Hippocampal formation (tissue), 2 donors: ENCODE data around the gene FRMD4B.
A peak's percentile ranks its signal among the peaks of the same experiment; 100 is the strongest.

Source experiments
- DNase-seq, 2 donors: peaks; one replicate each; lab custom pipeline; 2025; lab: John Stamatoyannopoulos, UW

The FRMD4B gene

GRCh38 chr3:69203631-69204314 is 182.1 kb downstream of the FRMD4B start:
- peak in 1 of 2 donors; percentile 36 for DNase-seq

GRCh38 chr3:69201658-69202057 is 184.2 kb downstream of the FRMD4B start:
- no peak for DNase-seq

GRCh38 chr3:69200384-69201068 is 185.4 kb downstream of the FRMD4B start:
- no peak for DNase-seq

- no peak for DNase-seq
Measured at GRCh38 chr3:69199942-69200341, 185.9 kb downstream of the FRMD4B start.

GRCh38 chr3:69197922-69198530 is 187.9 kb downstream of the FRMD4B start:
- DNase-seq = no peak

- DNase-seq = no peak
Measured at GRCh38 chr3:69197455-69197854, 188.4 kb downstream of the FRMD4B start.

GRCh38 chr3:69196876-69197275 is 189.0 kb downstream of the FRMD4B start:
- no peak for DNase-seq

GRCh38 chr3:69194431-69195165 is 191.3 kb downstream of the FRMD4B start:
- no peak for DNase-seq

- no peak for DNase-seq
Measured at GRCh38 chr3:69193749-69194148, 192.1 kb downstream of the FRMD4B start.

GRCh38 chr3:69191516-69191915 is 194.4 kb downstream of the FRMD4B start:
- no peak for DNase-seq

- no peak for DNase-seq
Measured at GRCh38 chr3:69189487-69189886, 196.4 kb downstream of the FRMD4B start.

GRCh38 chr3:69186575-69187093 is 199.3 kb downstream of the FRMD4B start:
- no peak for DNase-seq

GRCh38 chr3:69182588-69183316 is 203.1 kb downstream of the FRMD4B start:
- DNase-seq = no peak

GRCh38 chr3:69181592-69182211 is 204.2 kb downstream of the FRMD4B start:
- DNase-seq = peak; percentile 36 to 75

GRCh38 chr3:69180869-69181591 is 204.9 kb downstream of the FRMD4B start:
- DNase-seq = no peak

GRCh38 chr3:69179740-69180372 is 206.0 kb downstream of the FRMD4B start:
- DNase-seq = no peak

GRCh38 chr3:69178838-69179739 is 206.8 kb downstream of the FRMD4B start:
- DNase-seq = no peak

- no peak for DNase-seq
Measured at GRCh38 chr3:69178082-69178481, 207.8 kb downstream of the FRMD4B start.
